Parietal lobe (tissue), 2 donors: ENCODE measurements around the gene MAPKAPK5. TPM values are rescaled to one million over a fixed set of nuclear protein-coding genes. Genes with fewer than 3 reads are reported as not detected.

Experiments used
- small RNA-seq: library from RNA; depleted of rRNA; stranded (forward); fragments of <200 nt; gene quantifications from one replicate; pipeline ENCODE3, GENCODE V24; 2014; ENCODE audit warnings: low replicate concordance
- total RNA-seq: library from RNA; depleted of rRNA; stranded (reverse); fragments of >200 nt; gene quantifications from one replicate; pipeline ENCODE4 v1.2.3, GENCODE V29; 2014

MAPKAPK5 gene
- total RNA-seq, result 77.3 TPM

GRCh38 chr12:111841750-111842555 lies at the start of gene MAPKAPK5:
Gene MAPKAPK5 (plus strand): TSS chr12:111842228. CDS start chr12:111842734, 506 bp downstream.

Small RNA genes within 50 kb of the gene (small RNA-seq; reads per million reads assigned to genes)
- gene MIR6761, result not detected

Other genes with a start within 250 kb of the MAPKAPK5 start
- 117 TPM for gene ATXN2, start 242.9 kb upstream of the MAPKAPK5 start, total RNA-seq
- 28.2 TPM for gene BRAP, start 156.3 kb upstream of the MAPKAPK5 start, total RNA-seq
- 44.8 TPM for gene ACAD10, start 156.2 kb upstream of the MAPKAPK5 start, total RNA-seq
- gene ALDH2, start 75.3 kb upstream of the MAPKAPK5 start, total RNA-seq, result 21.9 TPM
- 29.4 TPM for gene TMEM116, start 170.9 kb downstream of the MAPKAPK5 start, total RNA-seq
- gene ERP29, start 171.2 kb downstream of the MAPKAPK5 start, total RNA-seq, result 27.2 TPM